Esophagus muscularis mucosa (tissue), 4 donors: Measurements from ENCODE around the gene LTBP2. TPM values are rescaled to one million over a fixed set of nuclear protein-coding genes. Genes with fewer than 3 reads are reported as not detected.

Source experiments
- DNase-seq: peaks from one replicate; pipeline ENCODE4 v3.0.0-alpha.2; 2017; ENCODE audit errors: extremely low spot score
- H3K27ac ChIP-seq, 4 donors: fragments of 200-600 bp; sonication (generic); replicated peaks in 1 of 4; 1 replicate in 3 of 4; 2 replicates in 1 of 4; pipeline ENCODE4 v1.5.1; 2016 to 2019; ENCODE audit warnings: mild to moderate bottlenecking in 1 of 4
- H3K27me3 ChIP-seq, 4 donors: fragments of 200-600 bp; sonication (generic); one replicate each; pipeline versions ENCODE4 v1.5.1 to v1.6.0; 2016 to 2019
- H3K36me3 ChIP-seq, 4 donors: fragments of 200-600 bp; sonication (generic); one replicate each; pipeline ENCODE4 v1.5.1; 2016 to 2019
- H3K4me1 ChIP-seq, 4 donors: fragments of 200-600 bp; sonication (generic); one replicate each; pipeline ENCODE4 v1.5.1; 2016 to 2019
- H3K4me3 ChIP-seq, 4 donors: fragments of 200-600 bp; sonication (generic); 1 replicate in 2 of 4; 2 replicates in 2 of 4; pipeline ENCODE4 v1.5.1; 2016 to 2019; ENCODE audit warnings: mild to moderate bottlenecking in 4 of 4, moderate library complexity in 1 of 4
- H3K9me3 ChIP-seq, 4 donors: fragments of 200-600 bp; sonication (generic); 1 replicate in 3 of 4; 2 replicates in 1 of 4; pipeline ENCODE4 v1.5.1; 2016 to 2019
- EP300 ChIP-seq: sonication (generic); formaldehyde crosslinking; IDR thresholded peaks from one replicate; pipeline ENCODE4 v1.6.1; 2017; ENCODE audit warnings: antibody characterized with exemption
- POLR2A ChIP-seq: fragments of 450-650 bp; IDR thresholded peaks from one replicate; pipeline ENCODE4 v1.6.1; 2017; ENCODE audit warnings: antibody characterized with exemption, moderate library complexity, mild to moderate bottlenecking, low read depth
- POLR2AphosphoS5 ChIP-seq, 2 donors: sonication (generic); formaldehyde crosslinking; IDR thresholded peaks; one replicate each; pipeline ENCODE4 v1.6.1; 2017; ENCODE audit warnings: antibody characterized with exemption in 2 of 2
- WGBS: methylation state at CpG from one replicate; pipeline ENCODE4 v1.1.5; 2018; 5-methylcytosine and 5-hydroxymethylcytosine counted together
- intact Hi-C: fragments of 100-400 bp; cut with DNase I; formaldehyde crosslinking; loops from one replicate; pipeline ENCODE4 v1.15.1; 2023
- total RNA-seq, 4 donors: library from RNA; depleted of rRNA; stranded (reverse); fragments of >200 nt; gene quantifications; one replicate each; pipeline versions ENCODE4 v1.1.0 to v1.2.1, GENCODE V29; 2016
- TF ChIP-seq, protein P1 (sequence below), 3 experiments: fragments of 200-600 bp in 2 of 3; fragments of 450-650 bp in 1 of 3; sonication (generic) in 2 of 3; IDR thresholded peaks; one replicate each; pipeline ENCODE4 v1.5.1; 2017 to 2019; ENCODE audit warnings: antibody characterized with exemption in 3 of 3, mild to moderate bottlenecking in 2 of 3, moderate library complexity in 1 of 3

LTBP2 gene
- total RNA-seq, 4 donors from 2014 or later, result 62.0 to 151 (median 109) TPM

DNA sequence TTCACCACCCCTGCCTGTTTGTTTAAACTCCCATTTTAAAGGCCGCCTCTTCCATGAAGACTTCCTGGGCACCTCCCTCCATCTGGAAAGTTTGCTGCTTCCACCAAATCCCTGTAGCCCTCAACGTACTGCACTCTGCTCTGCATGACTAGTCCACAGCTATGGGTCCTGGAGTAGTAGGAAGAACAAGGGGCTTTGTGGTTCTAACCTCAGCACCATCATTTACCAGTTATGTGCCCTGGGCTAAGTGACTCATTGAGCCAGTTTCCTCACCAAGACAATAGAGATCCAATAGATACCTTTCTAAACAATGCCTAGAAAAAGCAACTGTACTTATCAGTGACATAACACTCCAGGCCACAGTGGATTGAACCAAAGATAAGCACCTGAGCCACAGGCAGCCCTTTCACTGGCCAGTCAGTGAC is 8.5 kb upstream of the LTBP2 start:
- no peak for TF ChIP-seq EP300
- TF ChIP-seq, protein P1, sequence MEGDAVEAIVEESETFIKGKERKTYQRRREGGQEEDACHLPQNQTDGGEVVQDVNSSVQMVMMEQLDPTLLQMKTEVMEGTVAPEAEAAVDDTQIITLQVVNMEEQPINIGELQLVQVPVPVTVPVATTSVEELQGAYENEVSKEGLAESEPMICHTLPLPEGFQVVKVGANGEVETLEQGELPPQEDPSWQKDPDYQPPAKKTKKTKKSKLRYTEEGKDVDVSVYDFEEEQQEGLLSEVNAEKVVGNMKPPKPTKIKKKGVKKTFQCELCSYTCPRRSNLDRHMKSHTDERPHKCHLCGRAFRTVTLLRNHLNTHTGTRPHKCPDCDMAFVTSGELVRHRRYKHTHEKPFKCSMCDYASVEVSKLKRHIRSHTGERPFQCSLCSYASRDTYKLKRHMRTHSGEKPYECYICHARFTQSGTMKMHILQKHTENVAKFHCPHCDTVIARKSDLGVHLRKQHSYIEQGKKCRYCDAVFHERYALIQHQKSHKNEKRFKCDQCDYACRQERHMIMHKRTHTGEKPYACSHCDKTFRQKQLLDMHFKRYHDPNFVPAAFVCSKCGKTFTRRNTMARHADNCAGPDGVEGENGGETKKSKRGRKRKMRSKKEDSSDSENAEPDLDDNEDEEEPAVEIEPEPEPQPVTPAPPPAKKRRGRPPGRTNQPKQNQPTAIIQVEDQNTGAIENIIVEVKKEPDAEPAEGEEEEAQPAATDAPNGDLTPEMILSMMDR (IDR thresholded peaks at IDR 0.05), result no peak
- no peak for TF ChIP-seq POLR2AphosphoS5 (IDR thresholded peaks at IDR 0.05)
- TF ChIP-seq POLR2A, result no peak
- Histone ChIP-seq H3K27me3 (peaks cover 0 to 21% (median 0%) of the 10 kb centered on the region in 4 donors), H3K27ac (peak overlapping the region; percentile 54 to 66 (median 60)), H3K4me1 (peaks cover 31 to 52% (median 42%) of the 10 kb centered on the region in 4 donors), H3K36me3 (no peaks in the 10 kb centered on the region), H3K4me3 (no peak overlapping the region), H3K9me3 (no peaks in the 10 kb centered on the region)
- 65% methylated on average over 2 of the region's 2 CpGs for WGBS
- intact Hi-C loops, result no loop called here
- DNase-seq, result no peak

DNA sequence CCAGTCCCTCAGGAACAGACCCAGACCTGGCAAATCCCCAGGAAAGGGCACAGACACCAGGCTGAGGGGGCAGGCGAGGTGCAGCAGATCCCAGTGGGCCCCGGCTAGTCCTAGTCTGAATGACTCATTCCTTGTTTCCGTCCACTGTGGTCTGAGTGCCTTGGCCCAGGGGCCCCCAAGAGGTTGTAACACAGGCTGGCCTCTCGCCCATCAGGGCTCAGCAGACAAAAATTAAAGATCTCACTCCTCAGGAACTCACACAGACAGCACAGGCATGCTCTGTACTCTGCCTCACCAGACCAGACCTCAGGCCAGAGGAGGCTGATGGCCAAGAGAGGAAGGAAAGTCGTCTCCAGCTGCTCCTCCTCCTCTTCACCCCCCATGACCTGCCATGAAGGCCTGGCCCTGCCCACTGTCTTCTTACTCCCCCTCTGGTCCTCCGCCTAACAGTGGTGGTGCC is 7.7 kb upstream of the LTBP2 start:
- Histone ChIP-seq H3K4me3 (no peak overlapping the region), H3K9me3 (no peaks in the 10 kb centered on the region), H3K36me3 (no peaks in the 10 kb centered on the region), H3K27ac (peak overlapping the region; percentile 54 to 66 (median 60)), H3K4me1 (peaks cover 31 to 52% (median 42%) of the 10 kb centered on the region in 4 donors), H3K27me3 (peaks cover 0 to 23% (median 0%) of the 10 kb centered on the region in 4 donors)
- no peak for TF ChIP-seq POLR2A
- TF ChIP-seq, protein P1 (IDR thresholded peaks at IDR 0.05), result no peak
- peak; percentile 49 to 51 for TF ChIP-seq POLR2AphosphoS5 (IDR thresholded peaks at IDR 0.05)
- no peak for TF ChIP-seq EP300
- intact Hi-C loops, result no loop called here
- 61% methylated on average over 3 of the region's 6 CpGs for WGBS
- peak; percentile 95 for DNase-seq

GRCh38 chr14:74618078-74618952 is 6.3 kb upstream of the LTBP2 start:
- no peak for DNase-seq
- 66% methylated on average over 6 of the region's 10 CpGs for WGBS
- intact Hi-C loops, result no loop called here
- Histone ChIP-seq H3K9me3 (no peaks in the 10 kb centered on the region), H3K27ac (peak overlapping the region in 2 of 4 donors; percentile 56 to 58), H3K27me3 (peaks cover 0 to 23% (median 0%) of the 10 kb centered on the region in 4 donors), H3K4me3 (no peak overlapping the region), H3K36me3 (no peaks in the 10 kb centered on the region), H3K4me1 (peaks cover 34 to 52% (median 42%) of the 10 kb centered on the region in 4 donors)
- no peak for TF ChIP-seq POLR2A
- TF ChIP-seq EP300, result no peak
- TF ChIP-seq POLR2AphosphoS5 (IDR thresholded peaks at IDR 0.05), result no peak
- TF ChIP-seq, protein P1 (IDR thresholded peaks at IDR 0.05), result no peak

DNA sequence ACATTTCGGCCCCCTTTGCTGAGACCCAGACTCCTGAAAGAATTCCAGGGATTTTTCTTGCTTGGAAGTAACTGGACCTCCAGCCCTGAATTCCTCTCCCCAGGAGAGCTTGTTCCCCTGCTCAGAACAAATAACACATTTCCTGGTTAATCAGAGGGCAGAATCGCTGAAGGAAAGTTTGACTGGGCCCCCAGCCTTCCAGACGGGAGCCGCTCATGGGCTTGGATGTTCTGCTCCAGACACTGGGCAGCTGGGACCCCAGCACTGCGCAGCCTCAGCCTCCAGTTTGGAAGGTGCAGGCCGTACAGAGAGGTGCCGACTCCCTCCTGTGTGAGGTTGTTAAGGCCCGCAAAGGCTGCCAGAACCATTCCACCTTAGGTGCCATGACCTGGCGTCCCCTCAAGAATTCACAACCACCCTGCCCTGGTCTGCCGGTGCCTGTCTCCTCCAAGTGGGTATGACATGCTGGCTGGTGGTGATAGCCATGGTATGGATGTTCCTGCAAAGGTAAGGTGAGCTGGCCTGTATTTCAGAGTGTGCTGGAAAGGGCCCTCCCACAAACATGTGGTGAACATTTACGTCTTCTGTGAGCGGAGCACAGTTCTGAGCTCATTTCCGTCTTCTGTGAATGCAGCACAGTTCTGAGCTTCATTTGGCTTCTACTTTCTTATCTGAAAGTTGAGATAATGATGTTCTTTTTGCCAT is 5.1 kb upstream of the LTBP2 start:
- Histone ChIP-seq H3K27me3 (peaks cover 0 to 25% (median 0%) of the 10 kb centered on the region in 4 donors), H3K4me3 (no peak overlapping the region), H3K27ac (no peak overlapping the region), H3K9me3 (no peaks in the 10 kb centered on the region), H3K36me3 (no peaks in the 10 kb centered on the region), H3K4me1 (peaks cover 44 to 60% (median 52%) of the 10 kb centered on the region in 4 donors)
- intact Hi-C loops, result no loop called here
- no peak for DNase-seq
- 75% methylated on average over 7 of the region's 13 CpGs for WGBS
- no peak for TF ChIP-seq POLR2AphosphoS5 (IDR thresholded peaks at IDR 0.05)
- TF ChIP-seq POLR2A, result no peak
- TF ChIP-seq EP300, result no peak
- TF ChIP-seq, protein P1 (IDR thresholded peaks at IDR 0.05), result no peak
